GM19395 (cell line): Measurements from ENCODE around the gene FBXO24.

Source experiments
- ATAC-seq: cut with Tn5 transposase; IDR thresholded peaks from one replicate; pipeline ENCODE4 v1.9.1; 2021; ENCODE audit warnings: mild to moderate bottlenecking, moderate library complexity; ENCODE audit not compliant: unreplicated experiment

Gene FBXO24

DNA sequence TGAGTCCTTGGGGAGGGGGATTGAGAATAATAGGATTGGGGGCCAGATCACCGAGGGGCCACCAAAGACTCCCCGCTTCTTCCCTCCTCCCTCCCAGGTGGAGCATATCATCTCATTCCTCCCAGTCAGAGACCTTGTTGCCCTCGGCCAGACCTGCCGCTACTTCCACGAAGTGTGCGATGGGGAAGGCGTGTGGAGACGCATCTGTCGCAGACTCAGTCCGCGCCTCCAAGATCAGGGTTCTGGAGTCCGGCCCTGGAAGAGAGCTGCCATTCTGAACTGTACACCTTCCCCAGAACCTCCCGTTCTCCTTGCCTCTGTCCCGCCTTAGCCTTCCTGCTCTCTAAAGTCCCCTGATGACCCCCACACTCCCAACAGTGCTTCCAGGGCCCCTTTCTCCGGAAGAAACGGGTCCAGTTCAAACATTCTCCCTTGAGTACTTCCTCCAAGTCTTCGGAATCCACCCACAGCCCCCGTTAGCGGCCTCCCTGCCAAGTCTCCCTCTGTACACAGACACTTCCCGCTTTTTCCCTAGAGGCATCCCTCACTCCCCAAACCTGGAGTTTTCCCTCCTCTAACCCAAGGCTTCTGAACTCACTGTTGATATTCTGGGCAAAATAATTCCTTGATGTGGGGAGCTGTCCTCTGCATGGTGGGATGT lies 4.1 kb downstream of the FBXO24 start:
- no peak for ATAC-seq

DNA sequence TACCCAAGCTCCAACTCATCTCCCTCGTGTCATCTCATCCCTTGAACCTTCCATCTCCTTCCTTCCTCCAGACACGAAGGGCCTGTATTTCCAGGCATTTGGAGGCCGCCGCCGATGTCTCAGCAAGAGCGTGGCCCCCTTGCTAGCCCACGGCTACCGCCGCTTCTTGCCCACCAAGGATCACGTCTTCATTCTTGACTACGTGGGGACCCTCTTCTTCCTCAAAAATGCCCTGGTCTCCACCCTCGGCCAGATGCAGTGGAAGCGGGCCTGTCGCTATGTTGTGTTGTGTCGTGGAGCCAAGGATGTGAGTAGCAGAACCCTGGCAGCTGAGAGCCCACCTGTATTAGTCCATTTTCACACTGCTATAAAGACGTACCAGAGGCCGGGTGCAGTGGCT lies 5.5 kb downstream of the FBXO24 start:
- ATAC-seq = no peak

DNA sequence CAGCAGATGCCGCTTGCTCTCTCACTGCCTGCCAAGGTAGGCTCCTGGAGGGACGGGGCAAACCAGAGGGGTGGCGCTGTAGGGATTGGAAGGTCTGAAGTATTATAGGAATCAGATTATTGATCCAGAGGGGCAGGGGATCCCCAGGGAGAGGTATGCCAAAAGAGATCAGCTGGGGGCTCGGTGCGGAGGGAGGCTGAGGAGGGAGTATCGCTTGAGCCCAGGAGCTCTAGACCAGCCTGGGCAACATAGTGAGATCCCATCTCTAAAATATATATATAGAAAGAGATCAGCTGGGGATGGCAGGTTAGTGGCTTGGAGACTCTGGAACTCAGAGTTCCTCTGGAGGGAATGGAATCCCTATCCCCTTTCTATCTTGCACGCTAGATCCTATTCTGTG lies 9.1 kb downstream of the FBXO24 start:
- no peak for ATAC-seq

DNA sequence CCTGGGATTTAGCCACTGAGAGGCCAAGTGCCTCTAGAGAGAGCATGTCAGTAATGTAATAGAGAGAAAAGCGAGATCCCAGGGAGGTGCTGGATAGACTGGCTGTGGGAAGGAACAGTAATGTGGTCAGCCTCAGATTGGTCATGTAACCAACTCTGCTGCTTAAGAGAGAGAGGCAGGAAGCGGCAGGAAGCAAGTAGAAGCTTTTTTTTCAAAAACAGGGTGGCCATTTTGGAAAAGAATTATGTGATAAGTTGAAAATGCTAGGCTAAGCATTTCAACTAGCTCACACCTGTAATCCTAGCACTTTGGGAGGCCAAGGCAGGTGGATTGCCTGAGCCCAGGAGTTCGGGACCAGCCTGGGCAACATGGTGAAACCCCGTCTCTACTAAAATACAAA lies 12.3 kb downstream of the FBXO24 start:
- ATAC-seq = no peak

DNA sequence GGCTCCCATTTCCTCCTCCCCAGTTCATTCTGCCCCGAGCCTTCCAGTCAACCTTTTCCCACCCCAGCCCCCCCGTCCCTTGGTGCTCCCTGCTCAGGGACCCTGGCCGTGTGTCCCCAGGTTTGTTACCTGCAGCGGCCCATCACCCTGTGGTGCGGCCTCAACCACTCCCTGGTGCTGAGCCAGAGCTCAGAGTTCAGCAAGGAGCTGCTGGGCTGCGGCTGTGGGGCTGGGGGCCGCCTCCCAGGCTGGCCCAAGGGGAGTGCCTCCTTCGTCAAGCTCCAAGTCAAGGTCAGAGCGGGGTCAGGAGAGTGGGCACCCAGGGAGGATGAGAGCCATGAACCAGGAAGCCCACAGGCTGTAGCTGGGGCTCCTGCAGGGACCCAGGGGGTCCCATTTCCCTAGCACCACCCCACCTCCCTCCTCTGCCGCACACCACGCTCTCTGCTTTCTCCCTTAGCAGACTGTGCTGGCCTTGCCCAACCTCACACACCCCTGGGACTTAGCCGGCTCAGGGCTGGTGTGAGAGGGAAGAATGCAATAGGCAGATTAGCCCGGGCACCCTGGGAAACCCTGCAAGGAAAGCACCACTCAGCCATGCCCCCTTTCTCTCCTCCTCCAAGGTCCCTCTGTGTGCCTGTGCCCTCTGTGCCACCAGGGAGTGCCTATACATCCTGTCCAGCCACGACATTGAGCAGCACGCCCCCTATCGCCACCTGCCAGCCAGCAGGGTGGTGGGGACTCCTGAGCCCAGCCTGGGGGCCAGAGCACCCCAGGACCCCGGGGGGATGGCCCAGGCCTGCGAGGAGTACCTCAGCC lies 14.0 kb downstream of the FBXO24 start:
- ATAC-seq = no peak

DNA sequence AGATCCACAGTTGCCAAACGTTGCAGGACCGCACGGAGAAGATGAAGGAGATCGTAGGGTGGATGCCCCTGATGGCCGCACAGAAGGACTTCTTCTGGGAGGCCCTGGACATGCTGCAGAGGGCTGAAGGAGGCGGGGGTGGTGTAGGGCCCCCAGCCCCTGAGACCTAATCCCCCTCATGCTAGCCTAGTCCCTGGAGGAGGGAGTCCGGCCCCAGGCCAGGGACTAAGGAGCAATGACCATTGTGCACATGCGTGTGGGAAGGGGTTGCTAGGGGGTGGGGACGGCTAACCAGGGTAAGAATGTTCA lies 14.6 kb downstream of the FBXO24 start:
- ATAC-seq = no peak

DNA sequence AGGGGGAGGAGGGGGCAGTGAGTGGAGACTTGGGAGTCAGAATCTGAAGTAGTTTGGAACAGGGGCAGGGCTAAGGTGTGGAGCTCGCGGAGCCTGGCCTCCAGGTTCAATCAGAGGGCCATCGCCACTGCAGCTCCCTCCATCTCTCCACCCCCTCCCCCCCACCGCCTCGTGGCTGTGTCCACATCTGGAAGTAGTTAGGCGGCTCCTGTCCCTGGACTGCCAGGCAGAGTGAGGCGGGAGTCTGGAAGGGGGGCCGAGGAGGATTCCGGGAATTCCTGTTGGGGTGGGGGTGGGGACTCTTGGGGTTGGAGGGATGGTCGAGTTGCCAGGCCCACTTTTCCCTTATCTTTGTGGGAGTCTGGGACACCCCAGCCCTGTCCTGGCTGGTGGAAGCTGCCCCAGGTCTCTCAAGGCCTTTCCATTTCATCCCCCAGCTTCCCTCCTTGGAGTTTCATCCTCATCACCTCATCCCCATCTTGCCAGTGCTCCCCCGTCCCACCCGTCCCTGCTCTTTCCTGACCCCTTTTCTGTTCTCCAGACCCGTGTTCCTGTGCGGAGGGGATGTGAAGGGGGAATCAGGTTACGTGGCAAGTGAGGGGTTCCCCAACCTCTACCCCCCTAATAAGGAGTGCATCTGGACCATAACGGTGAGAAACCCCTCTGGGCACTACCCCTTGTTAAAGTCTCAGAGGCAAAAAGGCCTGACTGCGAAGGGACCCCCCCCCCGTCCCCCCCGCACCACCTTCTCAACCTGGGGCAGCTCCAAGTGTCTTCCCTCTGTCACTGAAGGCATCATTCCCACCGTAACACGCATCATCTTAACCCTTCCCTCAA lies 17.0 kb downstream of the FBXO24 start:
- ATAC-seq = no peak

DNA sequence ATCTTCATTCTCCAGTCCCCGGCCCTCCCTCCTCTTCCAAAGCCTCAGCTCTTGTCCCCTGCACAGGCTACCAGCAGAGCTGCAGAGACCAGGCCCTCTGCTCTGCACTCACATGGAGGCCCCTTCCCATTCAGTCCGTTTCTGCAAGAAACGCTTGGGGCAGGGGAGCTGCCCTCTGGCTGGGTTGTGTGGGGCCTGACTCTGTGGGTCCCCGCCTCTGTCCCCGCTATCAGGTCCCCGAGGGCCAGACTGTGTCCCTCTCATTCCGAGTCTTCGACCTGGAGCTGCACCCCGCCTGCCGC lies 17.5 kb downstream of the FBXO24 start:
- ATAC-seq = no peak

DNA sequence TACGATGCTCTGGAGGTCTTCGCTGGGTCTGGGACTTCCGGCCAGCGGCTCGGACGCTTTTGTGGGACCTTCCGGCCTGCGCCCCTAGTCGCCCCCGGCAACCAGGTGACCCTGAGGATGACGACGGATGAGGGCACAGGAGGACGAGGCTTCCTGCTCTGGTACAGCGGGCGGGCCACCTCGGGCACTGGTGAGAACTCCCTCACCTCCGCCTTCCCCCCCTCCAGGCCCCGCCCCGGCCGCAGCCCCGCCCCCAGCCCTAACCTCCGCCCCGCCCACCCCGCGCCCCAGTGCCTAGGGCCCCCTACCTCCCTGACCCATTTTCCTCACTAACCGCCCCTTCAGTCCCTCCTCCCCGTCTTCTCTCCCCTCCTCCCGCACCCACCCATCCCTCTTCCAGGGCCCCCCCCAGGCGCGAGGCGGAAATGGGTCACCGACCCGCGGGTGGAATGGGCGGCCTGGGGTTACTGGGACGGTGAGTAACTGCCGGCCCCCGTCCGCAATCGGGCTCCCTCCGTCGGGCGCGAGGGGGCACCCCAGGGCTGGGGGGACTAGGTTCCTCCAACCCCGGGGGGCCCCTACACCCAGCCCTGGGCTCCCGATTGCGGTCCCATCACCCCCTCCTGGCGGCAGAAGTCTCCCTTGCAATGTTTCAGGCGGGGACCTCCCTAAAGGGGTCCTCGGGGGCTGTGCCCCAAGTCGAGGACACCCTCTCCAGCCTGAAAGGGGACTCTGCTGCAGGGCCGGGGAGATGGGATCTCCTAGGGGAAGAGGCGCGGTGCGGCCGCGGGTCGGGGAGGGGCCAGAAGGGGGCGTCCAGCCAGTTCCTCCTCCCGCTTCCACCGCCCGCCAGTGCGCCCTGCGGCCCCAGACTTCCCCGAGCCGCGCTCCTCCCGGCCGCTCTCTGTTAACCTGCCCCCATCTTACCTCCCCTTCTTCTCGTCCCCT lies 18.2 kb downstream of the FBXO24 start:
- ATAC-seq = no peak

DNA sequence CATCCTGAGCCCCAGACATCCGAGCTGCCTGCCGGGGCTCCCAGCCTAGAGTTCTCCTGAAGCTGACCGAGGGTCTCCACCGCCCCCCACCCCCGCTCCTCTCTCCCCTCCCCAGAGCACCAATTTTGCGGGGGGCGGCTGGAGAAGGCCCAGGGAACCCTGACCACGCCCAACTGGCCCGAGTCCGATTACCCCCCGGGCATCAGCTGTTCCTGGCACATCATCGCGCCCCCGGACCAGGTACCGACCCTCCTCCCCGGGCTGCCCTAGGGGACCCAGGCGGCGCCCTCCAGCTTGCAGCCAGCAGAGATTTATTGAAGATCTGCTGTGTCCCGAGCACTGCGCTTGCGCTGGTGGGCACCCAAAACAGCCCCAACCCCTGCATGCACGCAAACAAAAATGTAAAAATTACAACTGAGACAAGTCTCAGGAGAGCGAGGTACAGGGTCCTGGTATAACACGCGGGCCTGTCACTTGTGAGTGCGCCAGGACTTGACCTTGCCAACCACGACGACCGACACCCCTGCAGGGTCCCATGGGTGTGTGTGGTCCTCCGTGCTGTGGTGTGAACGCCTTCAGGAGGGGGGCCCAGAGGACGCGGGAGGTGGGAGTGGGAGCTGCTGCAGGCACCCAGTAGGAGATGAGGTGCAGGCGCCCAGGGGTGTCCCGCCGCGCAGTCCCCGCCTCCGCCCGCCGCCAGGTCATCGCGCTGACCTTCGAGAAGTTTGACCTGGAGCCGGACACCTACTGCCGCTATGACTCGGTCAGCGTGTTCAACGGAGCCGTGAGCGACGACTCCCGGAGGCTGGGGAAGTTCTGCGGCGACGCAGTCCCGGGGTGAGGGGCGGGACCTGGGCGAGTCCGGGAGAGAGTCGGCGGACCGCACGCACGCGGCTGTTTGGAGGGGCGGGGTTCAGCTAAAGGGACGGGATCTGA lies 19.1 kb downstream of the FBXO24 start:
- no peak for ATAC-seq

DNA sequence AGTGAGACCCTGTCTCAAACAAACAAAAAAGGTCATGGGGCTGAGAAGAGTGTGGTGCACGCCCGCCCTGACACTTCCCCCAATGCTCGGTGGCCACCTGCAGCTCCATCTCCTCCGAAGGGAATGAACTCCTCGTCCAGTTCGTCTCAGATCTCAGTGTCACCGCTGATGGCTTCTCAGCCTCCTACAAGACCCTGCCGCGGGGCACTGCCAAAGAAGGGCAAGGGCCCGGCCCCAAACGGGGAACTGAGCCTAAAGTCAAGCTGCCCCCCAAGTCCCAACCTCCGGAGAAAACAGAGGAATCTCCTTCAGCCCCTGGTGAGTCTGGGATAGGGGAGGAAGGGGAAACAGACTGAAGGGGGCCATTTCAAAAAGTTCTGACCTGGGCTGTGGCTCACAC lies 20.2 kb downstream of the FBXO24 start:
- ATAC-seq = no peak

DNA sequence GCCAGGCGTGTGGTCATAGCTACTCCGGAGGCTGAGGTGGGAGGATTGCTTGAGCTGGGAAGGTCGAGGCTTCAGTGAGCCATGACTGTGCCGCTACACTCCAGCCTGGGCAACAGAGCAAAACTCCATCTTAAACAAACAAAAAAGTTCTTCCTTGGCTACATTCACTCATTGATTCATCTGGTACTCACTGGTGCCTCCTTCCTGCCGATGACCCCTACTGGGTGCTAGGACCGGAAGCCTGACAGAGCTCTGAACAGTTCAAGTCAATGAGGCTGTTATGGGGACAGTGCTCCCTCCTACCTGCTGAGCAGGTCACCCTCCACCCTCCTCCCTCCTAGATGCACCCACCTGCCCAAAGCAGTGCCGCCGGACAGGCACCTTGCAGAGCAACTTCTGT lies 21.0 kb downstream of the FBXO24 start:
- ATAC-seq = no peak

DNA sequence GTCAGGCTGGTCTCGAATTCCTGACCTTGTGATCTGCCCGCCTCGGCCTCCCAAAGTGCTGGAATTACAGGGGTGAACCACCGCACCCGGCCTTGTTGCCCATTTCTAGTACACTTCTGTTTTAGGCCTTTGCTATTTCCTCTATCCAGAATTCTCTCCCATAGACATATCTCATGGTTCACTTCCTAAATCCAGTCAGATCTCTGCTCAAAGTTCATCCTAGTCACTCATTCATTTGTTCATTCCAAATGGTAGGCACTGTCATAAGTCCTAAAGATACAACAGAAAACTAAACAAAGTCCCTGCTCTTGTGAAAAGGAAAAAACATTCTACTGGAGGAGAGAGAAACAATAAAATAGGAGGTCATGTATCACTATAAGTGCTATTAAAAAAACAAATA lies 23.8 kb downstream of the FBXO24 start:
- no peak for ATAC-seq

DNA sequence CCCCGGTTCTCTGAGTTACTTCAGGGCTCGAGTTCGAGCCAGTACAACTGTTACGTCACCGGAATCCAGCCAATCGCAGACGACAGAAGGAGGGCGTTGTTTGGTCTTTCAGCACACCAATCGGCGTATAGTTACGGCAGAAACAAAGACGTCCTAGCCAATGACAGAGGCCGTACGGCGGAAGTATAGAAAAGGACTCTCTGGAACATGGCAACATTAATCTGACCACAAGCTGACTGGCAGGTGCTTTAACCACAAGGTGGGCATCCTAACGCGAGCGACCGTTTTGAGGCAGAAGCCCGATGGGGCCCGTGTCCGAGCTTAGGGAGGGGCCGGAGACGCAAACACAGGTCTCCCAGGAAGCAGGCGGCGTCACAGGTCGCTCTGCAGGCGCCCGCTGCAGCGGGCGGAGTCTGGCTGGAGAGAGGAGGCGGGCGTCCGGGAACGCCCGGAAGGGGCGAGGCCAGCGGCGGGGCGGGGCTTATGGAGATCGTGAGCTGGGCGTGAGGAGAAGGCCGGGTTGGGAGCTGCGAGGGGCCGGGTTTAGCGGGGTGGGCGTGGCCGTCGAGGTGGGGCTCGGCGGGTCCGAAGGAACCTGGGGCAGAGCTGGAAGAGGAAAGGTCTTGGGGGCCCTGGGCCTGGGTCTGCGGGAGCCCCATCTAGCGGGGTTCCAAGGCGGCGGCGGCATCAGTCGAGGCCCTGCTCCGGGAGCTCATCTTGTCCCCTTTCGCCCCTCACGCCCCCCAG lies 26.0 kb downstream of the FBXO24 start, which contains the start of gene MOSPD3:
TSS of gene MOSPD3 (plus strand) at position 558 of the 747 bp plus-strand sequence. CDS start 252 bp downstream, outside the sequence.
- peak; percentile 95 for ATAC-seq

DNA sequence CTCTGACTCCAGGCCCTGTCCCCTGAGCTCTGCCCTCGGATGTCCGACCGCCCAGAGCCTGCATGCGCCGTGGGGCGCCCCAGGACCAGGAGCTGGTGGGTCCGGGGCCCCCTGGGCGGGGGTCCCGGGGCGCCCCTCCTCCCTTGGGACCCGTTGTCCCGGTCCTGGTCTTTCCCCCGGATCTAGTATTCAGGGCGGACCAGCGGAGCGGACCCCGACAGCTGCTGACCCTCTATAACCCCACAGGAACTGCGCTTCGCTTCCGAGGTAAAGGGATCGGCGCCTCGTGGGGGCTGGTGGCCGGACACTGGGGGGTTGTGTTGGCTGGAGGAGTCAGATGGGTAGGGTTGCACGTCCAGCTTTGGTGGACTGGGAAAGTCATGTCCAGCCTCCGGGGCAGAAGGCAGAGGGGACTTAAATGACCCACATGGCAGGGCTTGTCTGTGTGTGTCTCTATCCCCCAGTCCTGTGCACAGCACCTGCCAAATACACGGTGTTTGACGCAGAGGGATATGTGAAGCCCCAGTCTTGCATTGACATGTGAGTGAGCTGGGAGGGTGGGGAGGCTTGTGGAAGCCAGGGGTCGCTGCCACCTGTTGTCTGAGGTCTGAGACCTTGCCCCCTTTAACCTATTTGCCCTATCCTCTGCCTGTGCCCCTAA lies 26.7 kb downstream of the FBXO24 start:
- peak; percentile 7 for ATAC-seq

DNA sequence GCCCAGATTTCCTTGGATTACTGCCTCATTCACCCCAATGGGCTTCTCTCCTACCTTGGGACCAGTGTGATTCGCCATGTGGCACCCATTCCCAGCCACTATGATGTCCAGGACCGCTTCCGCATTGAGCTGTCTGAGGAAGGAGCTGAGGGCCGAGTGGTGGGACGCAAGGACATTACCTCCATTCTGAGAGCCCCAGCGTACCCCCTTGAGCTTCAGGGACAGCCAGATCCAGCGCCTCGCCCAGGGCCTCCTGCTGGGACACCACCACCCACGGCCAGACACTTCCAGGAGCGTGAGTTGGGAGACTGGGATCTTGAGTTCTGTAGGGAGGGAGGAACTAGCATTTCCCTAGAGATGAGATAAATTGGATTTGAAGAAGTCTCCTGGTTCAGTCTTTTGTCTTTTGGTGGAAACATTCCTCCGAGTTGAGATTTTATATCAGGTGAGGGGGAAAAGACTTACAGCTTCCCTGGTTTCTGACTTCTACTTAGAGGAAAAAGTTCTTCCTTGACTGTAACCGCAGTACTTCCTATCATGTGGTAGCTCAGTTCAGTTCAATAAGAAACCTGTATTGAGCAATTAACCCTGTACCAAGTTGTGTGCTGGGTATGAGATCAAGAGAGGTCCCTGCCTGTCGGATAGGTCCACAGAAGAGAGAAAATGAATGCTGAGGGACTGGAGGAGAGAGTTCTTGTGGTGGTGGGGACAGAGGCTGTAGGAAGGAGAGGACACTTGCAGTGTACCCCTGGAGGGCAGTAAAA lies 27.5 kb downstream of the FBXO24 start:
- ATAC-seq = no peak

DNA sequence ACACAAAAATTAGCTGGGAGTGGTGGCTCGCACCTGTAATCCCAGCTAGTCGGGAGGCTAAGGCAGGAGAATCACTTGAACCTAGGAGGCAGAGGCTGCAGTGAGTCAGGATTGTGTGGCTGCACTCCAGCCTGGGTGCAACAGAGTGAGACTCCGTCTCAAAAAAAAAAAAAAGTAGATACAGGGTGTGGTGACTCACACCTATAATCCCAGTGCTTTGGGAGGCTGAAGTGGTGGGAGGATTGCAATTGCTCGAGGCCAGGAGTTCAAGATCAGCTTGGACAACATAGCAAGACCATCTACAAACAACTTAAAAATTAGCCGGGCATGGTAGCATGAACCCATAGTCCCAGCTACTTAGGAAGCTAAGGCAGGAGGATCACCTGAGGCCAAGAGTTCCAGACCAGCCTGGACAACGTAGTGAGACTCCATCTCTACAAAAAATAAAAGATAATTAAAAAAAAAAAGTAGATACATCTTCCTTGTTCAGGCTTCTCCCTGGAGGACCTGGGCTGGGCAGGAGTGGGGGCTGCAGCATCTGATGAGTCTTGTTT lies 28.3 kb downstream of the FBXO24 start:
- no peak for ATAC-seq
